Measurements from ENCODE around the gene MTUS2. TPM values are rescaled to one million over a fixed set of nuclear protein-coding genes. Genes with fewer than 3 reads are reported as not detected.

The MTUS2 gene
- total and polyA plus RNA-seq, 2 of the 8 experiments (the other 6 are each of a cell fraction or from before 2014, with no cell fraction given): 0.18 to 0.80 TPM

DNA sequence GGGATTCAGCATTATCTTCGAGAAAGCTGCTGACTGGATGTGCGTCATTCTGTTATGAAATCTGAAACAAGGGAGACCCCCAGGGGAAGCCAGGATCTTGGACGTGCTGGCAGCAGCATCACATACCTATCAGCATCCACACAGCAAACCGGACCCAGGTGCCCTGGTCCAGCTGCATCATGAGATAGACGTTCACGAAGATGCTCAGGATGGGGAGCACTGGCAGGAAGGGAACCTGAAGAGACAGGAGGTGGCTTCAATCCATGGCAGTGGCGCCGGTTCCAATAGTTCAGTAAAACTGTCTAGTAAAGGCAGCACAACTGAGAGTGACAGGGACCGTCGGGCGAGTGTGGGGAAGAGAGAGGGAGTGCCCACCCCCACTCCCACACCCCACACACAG is 695.9 kb downstream of the MTUS2 start:
- Histone ChIP-seq H3K23ac (ENCODE audit: insufficient read length) (no peak overlapping the region), H2AK5ac (ENCODE audit: low read depth, low read length) (no peak overlapping the region), H3K9me3 (ENCODE audit: insufficient read depth in 2 of 2, low read depth in 1 of 2, low read length in 1 of 2) (no peaks in the 10 kb centered on the region), H3K79me1 (ENCODE audit: low read depth, low read length) (no peaks in the 10 kb centered on the region; the same call in none of the 2 replicates), H3K27me3 (replicated peaks in 1 of 4; ENCODE audit: control insufficient read depth in 3 of 4, extremely low read depth in 1 of 4, insufficient read depth in 3 of 4, low read length in 3 of 4) (no peaks in the 10 kb centered on the region), H2BK120ac (replicated peaks; ENCODE audit: low read depth, low read length) (no peak overlapping the region), H3K79me2 (ENCODE audit: control insufficient read depth in 1 of 2, insufficient read depth in 2 of 2, low read length in 2 of 2) (no peaks in the 10 kb centered on the region), H3K23me2 (ENCODE audit: low read depth, low read length) (peaks cover 4% of the 10 kb centered on the region; the same call in 1 of the 2 replicates), H3K4me2 (ENCODE audit: insufficient read depth in 1 of 2, low read depth in 2 of 2, low read length in 2 of 2) (no peak overlapping the region), H2AFZ (ENCODE audit: low read length) (no peak overlapping the region), H3K18ac (ENCODE audit: extremely low read depth, low read length) (no peak overlapping the region), H2BK5ac (ENCODE audit: low read depth, low read length) (no peak overlapping the region), H2BK12ac (ENCODE audit: low read depth, low read length) (no peak overlapping the region), H3K9ac (replicated peaks in 1 of 4; ENCODE audit: extremely low read depth in 1 of 4, low read depth in 3 of 4, low read length in 3 of 4) (no peak overlapping the region), H4K5ac (ENCODE audit: insufficient read length, low read depth, low read length) (no peak overlapping the region), H3K27ac (ENCODE audit: low read depth, low read length) (no peak overlapping the region), H4K8ac (ENCODE audit: extremely low read depth, insufficient read depth, low read length) (no peak overlapping the region), H3K36me3 (ENCODE audit: control insufficient read depth in 2 of 4, insufficient read depth in 4 of 4, low read length in 3 of 4) (peaks cover 8 to 70% (median 56%) of the 10 kb centered on the region in 4 experiments; a peak in 7 of 8 replicates), H4K20me1 (replicated peaks in 1 of 2; ENCODE audit: control insufficient read depth in 1 of 2, insufficient read depth in 2 of 2, low read length in 2 of 2) (peaks cover 3 to 20% of the 10 kb centered on the region in 2 experiments), H3K4ac (replicated peaks; ENCODE audit: insufficient read length, low read depth, low read length) (no peak overlapping the region), H3K56ac (replicated peaks; ENCODE audit: insufficient read length, low read depth, low read length) (no peak overlapping the region), H4K91ac (replicated peaks; ENCODE audit: insufficient read length, low read length) (no peak overlapping the region), H2BK20ac (ENCODE audit: low read length) (no peak overlapping the region), H3K4me3 (ENCODE audit: extremely low read depth in 1 of 4, insufficient read depth in 2 of 4, low read depth in 3 of 4, low read length in 4 of 4) (no peak overlapping the region), H2BK15ac (ENCODE audit: low read length) (no peak overlapping the region), H3K14ac (ENCODE audit: insufficient read length) (no peak overlapping the region), H3K4me1 (replicated peaks in 1 of 4; ENCODE audit: control insufficient read depth in 3 of 4, insufficient read depth in 4 of 4, low read length in 3 of 4) (no peaks in the 10 kb centered on the region)
- POLR2A ChIA-PET (ENCODE audit: partially characterized antibody): interaction anchor here (1.2 kb wide), 2 partner anchors 9 to 80 kb away, joined by 3 read pairs; partner anchors contain the start of gene SLC7A1
- CTCF ChIA-PET (ENCODE audit: partially characterized antibody): interaction anchor here (1.3 to 3.2 kb wide), 2 partner anchors 7 to 13 kb away, joined by 3 to 30 read pairs; no protein-coding TSS in a partner anchor
- DNase-seq (ENCODE audit: low read depth in 1 of 2, low spot score in 2 of 2): no peak
- WGBS, 2 experiments (ENCODE audit: extremely low coverage in 1 of 2, insufficient coverage in 1 of 2, insufficient read length in 1 of 2, insufficient replicate concordance in 2 of 2, low coverage in 1 of 2, low lambda C conversion rate in 2 of 2, missing lambda C conversion rate in 1 of 2): 91% methylated on average over 8 of the region's 11 CpGs; no CpG with 5 or more reads in 1 of the 2 experiments
- no peak for FAIRE-seq
- TF ChIP-seq TAF1 (IDR thresholded peaks at IDR 0.05; ENCODE audit: low read depth, low read length) (no peak), RAD21 (IDR thresholded peaks at IDR 0.05 in 1 of 2, conservative IDR thresholded peaks at IDR 0.05 in 1 of 2; ENCODE audit: low read depth in 2 of 2, low read length in 2 of 2) (no peak), KDM4A (IDR thresholded peaks at IDR 0.05; ENCODE audit: low read depth, low read length, severe bottlenecking) (no peak), SAP30 (IDR thresholded peaks at IDR 0.05; ENCODE audit: insufficient read depth, insufficient replicate concordance, low read length) (no peak), CEBPB (IDR thresholded peaks at IDR 0.05; ENCODE audit: low read depth, low read length) (no peak), SIRT6 (IDR thresholded peaks at IDR 0.05; ENCODE audit: low read length) (no peak), GABPA (IDR thresholded peaks at IDR 0.05; ENCODE audit: borderline replicate concordance, insufficient read depth, low read length) (no peak), FOSL1 (IDR thresholded peaks at IDR 0.05; ENCODE audit: insufficient read depth, low read depth, low read length) (no peak), RXRA (IDR thresholded peaks at IDR 0.05; ENCODE audit: insufficient read depth, low read depth, low read length) (no peak), SP2 (IDR thresholded peaks at IDR 0.05; ENCODE audit: low read length) (no peak), HDAC2 (IDR thresholded peaks at IDR 0.05; ENCODE audit: borderline replicate concordance in 1 of 2, low read depth in 2 of 2, low read length in 2 of 2) (no peak), ASH2L (IDR thresholded peaks at IDR 0.05; ENCODE audit: low read length) (no peak)
- TF ChIP-seq, protein P1, sequence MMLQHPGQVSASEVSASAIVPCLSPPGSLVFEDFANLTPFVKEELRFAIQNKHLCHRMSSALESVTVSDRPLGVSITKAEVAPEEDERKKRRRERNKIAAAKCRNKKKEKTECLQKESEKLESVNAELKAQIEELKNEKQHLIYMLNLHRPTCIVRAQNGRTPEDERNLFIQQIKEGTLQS (IDR thresholded peaks at IDR 0.05; ENCODE audit: insufficient read depth, low read depth, low read length): no peak
